Esophagus squamous epithelium (tissue), 5 donors: ENCODE data around the gene RGS7. TPM values are rescaled to one million over a fixed set of nuclear protein-coding genes. Genes with fewer than 3 reads are reported as not detected.

Experiments
- DNase-seq: peaks from one replicate; lab custom pipeline; 2025; lab: John Stamatoyannopoulos, UW
- H3K27ac ChIP-seq, 4 donors: fragments of 200-600 bp; sonication (generic); one replicate each; pipeline ENCODE4 v1.5.1; 2016 to 2019; ENCODE audit warnings: mild to moderate bottlenecking in 1 of 4
- H3K27me3 ChIP-seq, 4 donors: fragments of 200-600 bp; sonication (generic); 1 replicate in 3 of 4; 2 replicates in 1 of 4; pipeline versions ENCODE4 v1.5.1 to v1.6.0; 2017 to 2021; ENCODE audit warnings: antibody characterized with exemption in 1 of 4
- H3K36me3 ChIP-seq, 3 donors: fragments of 200-600 bp; sonication (generic); one replicate each; pipeline ENCODE4 v1.5.1; 2016 to 2019
- H3K4me1 ChIP-seq, 3 donors: fragments of 200-600 bp; sonication (generic); one replicate each; pipeline ENCODE4 v1.5.1; 2017 to 2019
- H3K4me3 ChIP-seq, 4 donors: fragments of 200-600 bp; sonication (generic); 1 replicate in 3 of 4; 2 replicates in 1 of 4; pipeline ENCODE4 v1.5.1; 2016 to 2019; ENCODE audit warnings: mild to moderate bottlenecking in 2 of 4, moderate library complexity in 1 of 4
- H3K9me3 ChIP-seq, 3 donors: fragments of 200-600 bp; sonication (generic); one replicate each; pipeline ENCODE4 v1.5.1; 2016 to 2019
- POLR2A ChIP-seq, 4 donors: fragments of 450-650 bp; IDR thresholded peaks; one replicate each; pipeline ENCODE4 v1.6.1; 2017; ENCODE audit warnings: antibody characterized with exemption in 4 of 4, mild to moderate bottlenecking in 4 of 4, moderate library complexity in 3 of 4
- WGBS, 2 donors: methylation state at CpG; one replicate each; pipeline ENCODE4 v1.1.5; 2018; 5-methylcytosine and 5-hydroxymethylcytosine counted together
- intact Hi-C: fragments of 100-400 bp; cut with DNase I; formaldehyde crosslinking; loops from one replicate; pipeline ENCODE4 v1.15.0; 2022
- total RNA-seq, 4 donors: library from RNA; depleted of rRNA; stranded (reverse); fragments of >200 nt; gene quantifications; one replicate each; pipeline ENCODE4 v1.1.0, GENCODE V29; 2016
- TF ChIP-seq, protein P1 (sequence below), 6 experiments: fragments of 450-650 bp in 4 of 6; fragments of 200-600 bp in 2 of 6; sonication (generic) in 2 of 6; IDR thresholded peaks; one replicate each; pipeline ENCODE4 v1.5.1; 2016 to 2019; ENCODE audit warnings: antibody characterized with exemption in 6 of 6, mild to moderate bottlenecking in 4 of 6, moderate library complexity in 4 of 6
- donor health status: DM: yes; HTN: yes; CAD: no.

RGS7 gene
- total RNA-seq, 4 donors from 2014 or later, result not detected

DNA sequence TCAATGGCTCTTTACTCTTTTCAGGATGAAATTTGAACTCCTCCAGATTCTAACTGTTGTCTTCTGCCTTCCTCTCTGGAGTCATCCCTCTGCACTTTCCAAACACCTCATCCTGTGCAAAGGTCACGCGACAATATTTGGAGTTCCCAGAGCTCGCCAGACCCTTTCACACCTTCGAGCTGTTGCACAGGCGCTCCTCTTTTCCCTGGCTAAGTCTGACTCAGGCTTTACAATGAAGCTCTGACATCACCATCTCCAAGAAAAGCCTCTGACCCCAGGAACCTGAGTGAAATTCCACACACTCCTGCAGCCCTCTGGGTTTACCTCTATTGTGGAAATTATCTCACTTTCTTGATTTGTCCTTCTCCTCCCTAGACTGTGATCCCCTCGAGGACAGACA is 270.3 kb downstream of the RGS7 start:
- no peak for DNase-seq
- TF ChIP-seq, protein P1, sequence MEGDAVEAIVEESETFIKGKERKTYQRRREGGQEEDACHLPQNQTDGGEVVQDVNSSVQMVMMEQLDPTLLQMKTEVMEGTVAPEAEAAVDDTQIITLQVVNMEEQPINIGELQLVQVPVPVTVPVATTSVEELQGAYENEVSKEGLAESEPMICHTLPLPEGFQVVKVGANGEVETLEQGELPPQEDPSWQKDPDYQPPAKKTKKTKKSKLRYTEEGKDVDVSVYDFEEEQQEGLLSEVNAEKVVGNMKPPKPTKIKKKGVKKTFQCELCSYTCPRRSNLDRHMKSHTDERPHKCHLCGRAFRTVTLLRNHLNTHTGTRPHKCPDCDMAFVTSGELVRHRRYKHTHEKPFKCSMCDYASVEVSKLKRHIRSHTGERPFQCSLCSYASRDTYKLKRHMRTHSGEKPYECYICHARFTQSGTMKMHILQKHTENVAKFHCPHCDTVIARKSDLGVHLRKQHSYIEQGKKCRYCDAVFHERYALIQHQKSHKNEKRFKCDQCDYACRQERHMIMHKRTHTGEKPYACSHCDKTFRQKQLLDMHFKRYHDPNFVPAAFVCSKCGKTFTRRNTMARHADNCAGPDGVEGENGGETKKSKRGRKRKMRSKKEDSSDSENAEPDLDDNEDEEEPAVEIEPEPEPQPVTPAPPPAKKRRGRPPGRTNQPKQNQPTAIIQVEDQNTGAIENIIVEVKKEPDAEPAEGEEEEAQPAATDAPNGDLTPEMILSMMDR (IDR thresholded peaks at IDR 0.05), result no peak
- TF ChIP-seq POLR2A (IDR thresholded peaks at IDR 0.05), result no peak
- Histone ChIP-seq H3K27me3 (no peaks in the 10 kb centered on the region), H3K36me3 (no peaks in the 10 kb centered on the region), H3K9me3 (no peaks in the 10 kb centered on the region), H3K4me3 (no peak overlapping the region), H3K4me1 (no peaks in the 10 kb centered on the region), H3K27ac (no peak overlapping the region)
- WGBS, 2 donors, result 51 to 58% methylated on average over 6 of the region's 6 CpGs
- intact Hi-C loops, result no loop called here

DNA sequence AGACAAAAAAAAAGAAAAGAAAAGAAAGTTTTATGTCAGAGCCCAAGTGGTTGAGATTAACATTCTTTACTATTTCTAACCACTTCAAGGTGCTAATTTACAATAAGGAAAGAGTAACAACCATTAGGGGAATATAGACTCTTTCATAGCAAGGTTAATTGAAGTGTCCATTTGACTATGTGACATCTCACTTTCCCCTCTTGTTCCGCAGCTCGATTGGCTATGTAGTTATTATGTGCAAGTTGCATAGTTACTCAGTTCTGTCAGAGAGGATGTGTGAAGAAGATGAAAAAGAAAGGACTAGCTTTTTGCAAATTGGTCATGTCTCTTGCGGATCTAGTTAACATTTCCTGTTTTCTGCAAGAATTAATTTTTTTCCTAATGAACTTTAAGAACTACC is 273.7 kb downstream of the RGS7 start:
- Histone ChIP-seq H3K9me3 (no peaks in the 10 kb centered on the region), H3K4me1 (no peaks in the 10 kb centered on the region), H3K27me3 (no peaks in the 10 kb centered on the region), H3K36me3 (no peaks in the 10 kb centered on the region), H3K27ac (no peak overlapping the region), H3K4me3 (no peak overlapping the region)
- 74 to 91% methylated on average over 3 of the region's 3 CpGs for WGBS, 2 donors
- intact Hi-C loops, result no loop called here
- TF ChIP-seq, protein P1 (IDR thresholded peaks at IDR 0.05), result no peak
- no peak for TF ChIP-seq POLR2A (IDR thresholded peaks at IDR 0.05)
- no peak for DNase-seq

DNA sequence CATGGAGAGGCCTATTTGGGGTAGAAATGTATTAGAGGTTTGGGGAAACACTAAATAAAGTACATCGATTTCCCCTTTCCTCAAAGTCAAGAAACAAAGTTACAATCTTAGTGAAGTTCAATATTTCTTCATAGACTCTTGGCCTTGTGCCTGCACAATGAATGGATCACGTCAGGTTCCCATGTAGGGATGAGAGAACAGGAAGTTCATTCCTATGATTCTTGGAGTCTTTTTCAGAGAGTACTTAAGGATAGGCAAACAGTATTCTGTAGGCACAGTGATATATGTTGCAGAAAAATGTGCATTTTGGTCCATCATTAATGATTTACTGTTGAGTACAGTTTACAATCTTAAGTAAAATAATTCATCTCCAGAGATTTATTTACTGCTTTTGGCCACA is 275.5 kb downstream of the RGS7 start:
- Histone ChIP-seq H3K27me3 (no peaks in the 10 kb centered on the region), H3K36me3 (no peaks in the 10 kb centered on the region), H3K4me3 (no peak overlapping the region), H3K27ac (no peak overlapping the region), H3K4me1 (no peaks in the 10 kb centered on the region), H3K9me3 (no peaks in the 10 kb centered on the region)
- TF ChIP-seq, protein P1 (IDR thresholded peaks at IDR 0.05), result no peak
- TF ChIP-seq POLR2A (IDR thresholded peaks at IDR 0.05), result no peak
- 43 to 59% methylated on average over 2 of the region's 2 CpGs for WGBS, 2 donors
- intact Hi-C loops, result no loop called here
- DNase-seq, result no peak

DNA sequence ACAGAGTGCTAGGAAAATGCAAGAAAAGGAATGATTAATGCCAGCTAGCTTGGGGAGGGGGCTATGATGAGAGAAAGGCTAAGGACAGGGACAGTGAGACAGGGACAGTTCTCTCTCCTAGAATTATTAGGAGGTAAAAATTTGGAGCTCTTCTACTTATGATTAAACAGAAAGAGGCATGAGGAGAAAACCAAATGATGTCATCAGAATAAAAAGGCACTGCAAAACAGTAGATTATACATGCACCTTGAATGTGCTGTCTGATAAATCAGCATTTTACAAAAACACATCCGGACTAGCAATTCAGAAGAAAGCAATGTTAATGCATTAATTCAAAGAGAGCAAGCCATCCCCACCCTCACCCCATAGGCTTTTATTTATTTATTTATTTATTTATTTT is 277.5 kb downstream of the RGS7 start:
- no peaks in the 10 kb centered on the region for H3K27me3 ChIP-seq
- TF ChIP-seq POLR2A (IDR thresholded peaks at IDR 0.05), result no peak
- TF ChIP-seq, protein P1 (IDR thresholded peaks at IDR 0.05), result no peak
- H3K27ac ChIP-seq, result no peak overlapping the region
- no peaks in the 10 kb centered on the region for H3K9me3 ChIP-seq
- DNase-seq, result no peak
- intact Hi-C loops, result no loop called here
- no peaks in the 10 kb centered on the region for H3K4me1 ChIP-seq
- 73 to 80% methylated on average over 1 of the region's 1 CpG for WGBS, 2 donors
- no peaks in the 10 kb centered on the region for H3K36me3 ChIP-seq
- H3K4me3 ChIP-seq, result no peak overlapping the region

DNA sequence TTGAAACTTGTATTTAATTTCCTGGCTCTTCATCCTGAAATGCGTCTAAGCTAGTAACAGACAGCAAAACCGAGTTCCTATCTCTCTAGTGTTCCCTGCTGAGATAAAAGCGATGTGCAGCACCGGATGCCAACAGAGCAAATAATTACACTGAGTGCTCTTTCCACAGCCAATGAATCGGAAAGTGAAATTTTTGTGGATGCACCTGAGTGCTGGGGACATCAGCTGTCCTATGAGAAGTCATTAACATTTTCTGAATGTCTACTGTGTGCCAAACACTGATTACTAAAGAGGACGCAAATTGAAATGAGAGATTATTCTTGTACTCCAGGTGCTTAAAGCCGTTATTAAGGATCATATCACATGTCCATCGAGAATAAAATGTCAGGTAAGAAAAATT is 278.0 kb downstream of the RGS7 start:
- Histone ChIP-seq H3K4me3 (no peak overlapping the region), H3K9me3 (no peaks in the 10 kb centered on the region), H3K36me3 (no peaks in the 10 kb centered on the region), H3K4me1 (no peaks in the 10 kb centered on the region), H3K27ac (no peak overlapping the region), H3K27me3 (no peaks in the 10 kb centered on the region)
- TF ChIP-seq, protein P1 (IDR thresholded peaks at IDR 0.05), result no peak
- TF ChIP-seq POLR2A (IDR thresholded peaks at IDR 0.05), result no peak
- WGBS, 2 donors, result 53 to 57% methylated on average over 8 of the region's 8 CpGs
- DNase-seq, result no peak
- intact Hi-C loops, result no loop called here
